GM19193 (cell line): Measurements from ENCODE around the gene ELMO1.

Experiments
- POLR2A ChIP-seq: IDR thresholded peaks from 4 replicates; pipeline ENCODE4 v1.6.1; 2011; ENCODE audit not compliant: insufficient read depth, insufficient read length; ENCODE audit errors: extremely low read depth

Gene ELMO1, protein sequence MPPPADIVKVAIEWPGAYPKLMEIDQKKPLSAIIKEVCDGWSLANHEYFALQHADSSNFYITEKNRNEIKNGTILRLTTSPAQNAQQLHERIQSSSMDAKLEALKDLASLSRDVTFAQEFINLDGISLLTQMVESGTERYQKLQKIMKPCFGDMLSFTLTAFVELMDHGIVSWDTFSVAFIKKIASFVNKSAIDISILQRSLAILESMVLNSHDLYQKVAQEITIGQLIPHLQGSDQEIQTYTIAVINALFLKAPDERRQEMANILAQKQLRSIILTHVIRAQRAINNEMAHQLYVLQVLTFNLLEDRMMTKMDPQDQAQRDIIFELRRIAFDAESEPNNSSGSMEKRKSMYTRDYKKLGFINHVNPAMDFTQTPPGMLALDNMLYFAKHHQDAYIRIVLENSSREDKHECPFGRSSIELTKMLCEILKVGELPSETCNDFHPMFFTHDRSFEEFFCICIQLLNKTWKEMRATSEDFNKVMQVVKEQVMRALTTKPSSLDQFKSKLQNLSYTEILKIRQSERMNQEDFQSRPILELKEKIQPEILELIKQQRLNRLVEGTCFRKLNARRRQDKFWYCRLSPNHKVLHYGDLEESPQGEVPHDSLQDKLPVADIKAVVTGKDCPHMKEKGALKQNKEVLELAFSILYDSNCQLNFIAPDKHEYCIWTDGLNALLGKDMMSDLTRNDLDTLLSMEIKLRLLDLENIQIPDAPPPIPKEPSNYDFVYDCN

DNA sequence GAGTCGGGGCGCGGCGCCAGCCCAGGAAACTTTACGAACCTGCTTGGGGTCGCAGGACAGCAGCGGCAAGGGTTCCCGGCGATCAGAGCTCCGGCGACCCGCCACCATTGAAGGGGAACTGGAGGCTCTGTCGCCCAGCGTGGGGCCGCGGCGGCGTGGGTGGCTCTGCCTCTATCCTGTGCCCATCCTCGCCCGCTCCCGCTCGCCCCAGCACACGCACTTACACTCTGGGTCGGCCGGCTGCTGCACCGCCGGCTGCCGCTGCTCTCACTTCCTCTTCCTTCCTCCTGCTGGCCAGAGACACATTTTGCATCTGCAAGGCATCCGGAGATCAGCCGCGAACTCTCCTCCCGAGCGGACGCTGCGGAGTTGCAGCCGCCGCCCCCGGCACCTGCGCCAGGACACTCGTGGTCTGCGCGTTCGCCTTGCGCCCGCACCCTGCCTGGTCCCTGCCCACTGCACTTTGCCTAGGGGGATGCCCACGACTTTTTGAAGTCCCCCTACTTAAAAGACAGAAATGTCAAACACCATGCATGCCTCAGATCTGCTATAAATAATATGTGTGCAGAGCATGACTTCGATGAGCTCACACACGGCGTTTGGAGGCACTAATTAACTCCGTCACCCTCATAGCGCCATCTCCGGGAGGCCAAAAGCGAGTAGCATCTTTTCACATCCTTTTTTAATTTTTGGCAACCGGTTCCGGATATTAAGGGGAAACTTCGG lies at the start of gene ELMO1:
Gene ELMO1 (minus strand): TSS at position 229 of the 726 bp plus-strand sequence. CDS start 106,174 bp downstream, outside the sequence.
- TF ChIP-seq POLR2A = no peak

DNA sequence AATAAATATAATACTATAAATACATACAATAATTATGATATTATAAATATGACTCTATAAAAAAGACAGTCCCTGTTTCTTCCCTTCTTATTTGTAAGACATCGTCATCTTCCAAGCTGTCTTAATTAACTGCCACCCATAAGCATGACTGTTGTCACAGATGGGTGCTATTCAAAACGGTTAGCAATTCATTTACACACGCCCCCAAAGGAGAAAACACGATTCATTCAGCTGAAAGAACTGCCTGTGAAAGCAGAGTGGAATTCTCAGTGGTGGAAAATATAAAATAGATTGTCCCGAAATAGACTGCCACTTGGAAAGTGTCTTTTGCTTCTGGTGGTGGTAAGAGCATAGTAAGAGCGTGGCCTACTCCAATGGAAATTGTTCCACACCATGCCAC lies 48.9 kb upstream of the ELMO1 start:
- TF ChIP-seq POLR2A = no peak

DNA sequence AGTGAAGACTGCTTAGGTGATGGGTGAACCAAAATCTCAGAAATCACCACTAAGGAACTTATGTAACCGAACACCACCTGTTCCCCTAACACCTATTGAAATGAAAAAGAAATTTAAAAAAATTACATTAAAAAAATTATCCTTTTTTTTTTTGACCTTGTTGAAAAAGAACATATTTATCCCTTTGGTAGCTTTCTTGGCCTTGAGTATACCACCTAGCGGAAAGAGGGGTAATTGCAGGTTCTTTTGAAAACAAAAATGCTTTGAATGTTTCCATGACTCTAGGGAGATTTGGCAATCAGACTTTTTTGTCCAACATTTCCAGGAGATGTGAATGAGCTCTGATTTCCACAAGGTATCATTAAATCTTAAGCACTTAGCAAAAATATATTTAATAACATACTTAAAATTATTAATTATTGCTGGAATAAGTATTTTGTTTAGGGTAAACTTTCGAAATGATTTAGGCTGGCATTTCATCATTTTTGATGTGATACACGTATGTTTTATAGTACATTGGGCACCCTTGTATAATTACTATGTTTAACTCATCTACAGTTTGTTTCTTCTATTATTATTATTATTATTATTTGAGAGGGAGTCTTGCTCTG lies 47.0 kb upstream of the ELMO1 start:
- no peak for TF ChIP-seq POLR2A

DNA sequence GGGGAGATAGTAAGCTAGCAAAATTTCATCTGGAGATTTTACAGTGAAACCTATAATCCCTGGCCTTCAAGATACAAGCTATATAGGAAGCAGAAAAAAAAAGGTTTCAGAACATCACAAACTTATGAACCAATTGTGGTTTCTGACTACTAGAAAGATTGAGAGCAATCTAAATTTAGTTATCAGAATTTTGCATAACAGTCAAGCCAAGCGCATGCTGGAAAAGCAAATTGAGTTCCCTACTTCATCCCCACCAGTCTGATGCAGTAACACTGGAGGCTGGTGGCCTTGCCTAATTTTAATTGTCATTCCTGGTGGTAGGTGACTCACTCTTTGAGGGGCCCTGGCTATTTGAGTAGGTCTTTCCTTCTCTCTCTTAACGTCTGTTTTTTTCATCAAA lies 46.3 kb upstream of the ELMO1 start:
- TF ChIP-seq POLR2A = no peak

DNA sequence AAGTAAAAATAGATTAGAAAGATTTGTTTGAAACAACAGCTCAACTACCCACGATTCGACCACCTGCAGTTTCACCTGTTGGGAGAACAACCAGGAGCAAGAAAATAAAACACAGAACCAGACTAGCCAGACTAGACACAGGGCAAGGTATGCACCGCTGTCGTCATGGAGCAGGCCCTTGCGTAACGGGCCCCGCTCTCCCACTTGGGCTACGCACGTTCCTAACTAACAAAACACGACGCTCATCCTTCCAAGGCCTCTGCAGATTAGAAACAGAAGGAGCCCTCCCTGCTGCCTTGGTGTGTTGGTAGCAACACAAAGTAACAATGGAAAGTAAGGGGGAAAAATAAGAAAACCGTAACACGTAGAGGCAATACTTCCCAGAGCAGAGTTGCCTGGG lies 45.1 kb upstream of the ELMO1 start:
- no peak for TF ChIP-seq POLR2A

DNA sequence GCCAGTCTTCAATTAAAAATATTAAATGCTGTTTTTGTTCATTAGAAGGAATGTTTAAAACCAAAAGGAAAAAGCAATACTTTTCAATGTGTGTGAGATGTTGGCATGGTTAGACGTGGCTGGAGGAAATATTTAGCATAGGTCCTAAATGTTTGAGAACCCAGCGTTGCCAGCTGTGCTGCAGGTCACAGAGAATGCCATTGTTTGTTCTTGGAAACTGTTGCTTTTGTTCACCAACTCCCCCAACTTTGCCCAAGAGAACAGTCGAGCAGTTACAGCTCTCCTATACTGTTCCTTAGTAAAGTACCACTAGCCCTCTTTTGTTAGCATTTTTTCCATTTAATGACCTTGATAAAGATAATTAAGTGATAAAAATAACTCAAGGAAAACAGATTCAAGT lies 44.5 kb upstream of the ELMO1 start:
- no peak for TF ChIP-seq POLR2A

DNA sequence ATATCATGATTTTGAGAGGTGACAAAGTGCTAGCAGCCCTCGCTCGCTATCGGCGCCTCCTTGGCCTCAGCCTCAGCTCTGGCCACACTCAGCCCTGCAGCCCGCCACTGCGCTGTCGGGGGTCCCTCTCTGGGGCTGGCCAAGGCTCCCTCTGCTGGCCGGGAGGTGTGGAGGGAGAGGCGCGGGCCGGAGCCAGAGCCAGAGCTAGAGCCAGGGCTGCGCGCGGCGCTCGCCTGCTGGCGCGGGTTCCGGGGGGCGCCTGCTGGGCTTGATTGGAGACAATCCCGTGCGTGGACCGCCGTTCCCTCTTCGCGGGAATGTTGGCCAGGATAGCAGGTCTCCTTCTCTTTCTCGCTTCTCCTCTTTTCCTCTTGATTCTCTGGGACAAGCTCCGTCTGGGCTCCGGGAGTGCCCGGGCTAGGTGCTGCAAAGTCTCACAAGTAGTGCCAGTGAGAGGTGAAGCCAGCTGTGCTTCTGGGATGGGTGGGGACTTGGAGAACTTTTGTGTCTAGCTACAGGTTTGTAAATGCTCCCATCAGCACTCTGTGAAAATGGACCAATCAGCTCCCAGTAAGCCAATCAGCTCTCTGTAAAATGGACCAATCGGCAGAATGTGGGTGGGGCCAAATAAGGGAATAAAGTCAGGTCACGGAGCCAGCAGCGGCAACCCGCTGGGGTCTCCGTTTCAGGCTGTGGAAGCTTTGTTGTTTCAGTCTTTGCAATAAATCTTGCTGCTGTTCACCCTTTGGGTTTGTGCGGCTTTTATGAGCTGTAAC lies 43.4 kb upstream of the ELMO1 start:
- TF ChIP-seq POLR2A = no peak

DNA sequence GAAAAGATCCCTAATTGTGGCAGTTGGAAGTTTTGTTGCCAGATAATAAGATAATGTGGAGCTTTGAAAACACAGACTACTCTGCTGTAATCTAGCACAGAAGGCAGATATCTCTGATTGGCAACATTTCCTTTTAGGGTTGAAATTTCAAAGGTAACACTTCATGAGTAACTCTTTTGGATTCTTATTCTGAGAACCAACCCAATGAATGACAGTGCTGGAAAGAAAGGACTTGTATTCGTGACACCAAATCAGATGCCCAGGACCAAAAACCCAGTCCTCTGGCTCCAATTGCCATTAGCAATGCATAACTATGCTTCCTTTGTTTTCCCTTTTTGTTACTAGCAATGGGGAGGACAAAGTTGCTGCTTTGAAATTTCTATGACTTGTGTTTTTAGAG lies 41.0 kb upstream of the ELMO1 start:
- TF ChIP-seq POLR2A = no peak

DNA sequence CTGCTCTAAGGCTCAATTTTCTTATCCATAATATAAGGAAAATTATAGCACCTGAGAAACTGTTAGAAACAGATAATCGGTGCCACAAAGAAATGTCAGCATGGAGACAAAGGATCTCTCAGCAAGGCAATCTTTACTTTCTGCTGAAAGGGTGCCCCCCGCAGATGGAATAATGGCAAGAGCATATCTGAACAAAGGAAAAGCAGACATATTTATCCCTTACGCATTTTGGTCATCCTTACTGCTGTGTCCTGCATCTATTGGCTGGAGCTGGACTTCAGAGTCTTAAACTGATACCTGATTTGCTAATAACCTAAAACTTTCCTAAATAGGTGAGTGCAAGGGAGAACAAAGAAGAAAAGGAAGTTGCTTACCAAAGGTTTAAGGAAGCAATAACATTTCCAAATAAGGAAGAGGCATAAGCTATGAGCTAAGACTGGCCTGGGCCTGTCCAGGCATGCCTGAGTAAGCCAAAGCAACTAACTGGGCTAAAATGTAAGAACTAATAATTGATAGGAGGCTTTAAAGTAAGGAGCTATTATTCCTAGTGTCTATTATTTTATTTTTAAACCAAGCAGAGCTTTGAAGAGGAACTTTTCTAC lies 39.6 kb upstream of the ELMO1 start:
- TF ChIP-seq POLR2A = no peak

DNA sequence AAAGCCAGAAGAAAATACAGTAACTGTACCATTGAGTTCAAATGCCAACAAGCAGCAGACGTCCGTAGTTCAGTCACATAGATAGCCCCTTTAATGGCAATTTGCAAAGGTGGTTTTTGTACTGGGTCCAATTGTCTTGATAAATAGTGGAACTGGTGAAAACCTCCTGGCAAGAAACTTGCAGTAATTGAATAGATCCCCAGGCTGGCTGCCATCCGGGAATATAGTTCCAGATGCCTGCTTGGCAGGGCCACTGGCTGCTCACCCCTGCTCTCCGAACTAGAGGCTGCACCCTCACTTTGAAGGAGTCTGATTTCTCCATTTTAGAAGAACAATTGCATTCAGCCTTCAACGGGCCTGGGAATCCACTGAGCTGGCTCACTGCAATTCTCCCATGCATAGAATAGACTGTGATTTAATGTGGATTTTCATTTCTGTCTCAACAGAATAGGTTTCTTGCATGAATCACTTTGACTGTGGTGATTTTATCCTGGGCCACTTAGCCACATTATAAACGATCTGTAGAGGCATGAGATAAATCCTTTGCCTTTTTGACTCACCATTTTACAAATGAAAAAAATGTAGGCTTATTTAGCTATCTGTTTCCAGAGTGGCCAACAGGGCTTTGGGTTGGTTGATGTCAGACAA lies 35.9 kb upstream of the ELMO1 start:
- no peak for TF ChIP-seq POLR2A

DNA sequence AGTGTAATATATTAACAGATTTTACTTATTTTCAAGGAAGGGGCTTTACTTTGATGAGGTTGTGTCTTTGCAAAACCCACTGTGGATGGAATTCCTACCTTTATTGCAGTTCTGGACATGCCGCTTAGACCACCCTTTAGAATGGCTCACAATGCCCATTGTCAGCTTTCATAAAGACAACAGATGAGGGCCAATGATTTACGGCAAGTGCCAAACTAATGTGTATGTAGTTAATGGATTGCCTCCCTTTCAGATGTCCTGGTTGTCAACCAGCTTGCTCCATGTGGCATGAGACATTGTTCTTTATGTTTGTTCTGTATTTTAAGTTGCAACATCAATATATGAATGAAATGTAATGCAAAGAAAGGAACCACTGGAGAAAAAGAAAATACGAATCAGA lies 35.0 kb upstream of the ELMO1 start:
- no peak for TF ChIP-seq POLR2A

DNA sequence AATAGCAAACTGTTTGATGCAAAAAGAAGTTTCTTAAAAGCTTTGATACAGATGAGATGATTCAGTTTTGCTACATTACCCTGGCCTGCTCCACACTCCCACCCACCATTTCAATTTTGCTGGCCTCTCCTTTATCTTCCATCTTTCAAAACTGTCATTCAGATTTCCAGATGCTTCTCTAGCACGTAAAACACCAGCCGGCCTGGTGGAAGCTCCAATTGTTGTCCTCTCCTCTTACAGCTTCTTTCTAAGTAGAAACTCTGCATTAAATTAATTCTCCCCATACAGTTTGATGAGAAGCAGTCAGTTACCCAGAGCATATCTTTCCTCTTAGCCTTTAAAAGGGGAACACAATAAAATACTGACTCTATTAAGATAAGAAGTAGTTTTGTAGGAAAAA lies 34.3 kb upstream of the ELMO1 start:
- no peak for TF ChIP-seq POLR2A

DNA sequence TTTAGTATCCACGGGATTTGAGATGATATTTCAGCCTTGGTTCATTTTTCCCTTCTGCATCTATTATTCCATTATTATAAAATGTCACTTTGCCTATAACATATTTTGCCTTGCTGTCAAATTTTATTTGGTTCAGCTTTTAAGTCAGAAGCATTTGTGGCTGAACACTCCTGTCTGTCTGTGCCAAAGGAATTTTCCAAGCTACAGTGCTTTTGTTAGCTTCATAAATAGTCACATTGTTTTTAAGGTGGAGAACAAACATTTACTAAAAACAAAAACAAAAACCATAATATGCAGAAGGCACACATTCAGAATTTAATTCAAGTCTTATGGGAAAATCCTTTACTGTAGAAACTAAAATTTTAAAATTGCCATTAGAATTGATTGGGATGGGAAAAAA lies 33.8 kb upstream of the ELMO1 start:
- no peak for TF ChIP-seq POLR2A
